PC-3 (cell line): ENCODE results near the gene IGFALS. TPM values are rescaled to one million over a fixed set of nuclear protein-coding genes. Genes with fewer than 3 reads are reported as not detected.

Experiments used
- ATAC-seq: fragments of 200-7000 bp; cut with Tn5 transposase; 2 replicates; pipeline ENCODE4 v1.9.1; 2020; ENCODE audit warnings: mild to moderate bottlenecking, moderate library complexity
- Bru-seq: library from RNA; stranded (reverse); fragments of 400-500 nt; gene quantifications from one replicate; lab custom pipeline; 2021; lab: Mats Ljungman, UMichigan
- BruChase-seq, 2 experiments: library from RNA; stranded (reverse); fragments of 400-500 nt; gene quantifications; one replicate each; lab custom pipeline; 2021; lab: Mats Ljungman, UMichigan
- BruUV-seq: library from RNA; stranded (reverse); fragments of 400-500 nt; replicated peaks from 2 replicates; lab custom pipeline; 2021; lab: Mats Ljungman, UMichigan
- CTCF ChIA-PET: fragments of 300-600 bp; sonication (Branson Sonifier 250); formaldehyde crosslinking; loops from one replicate; lab custom pipeline; 2022; ENCODE audit warnings: antibody characterized with exemption; lab: Charles Lee
- POLR2A ChIA-PET: fragments of 300-600 bp; sonication (Branson Sonifier 250); formaldehyde crosslinking; loops from one replicate; lab custom pipeline; 2022; ENCODE audit warnings: antibody characterized with exemption; ENCODE audit not compliant: unreplicated experiment; lab: Charles Lee
- DNase-seq: peaks from one replicate; pipeline ENCODE4 v3.0.0-alpha.2; 2015
- H2AFZ ChIP-seq: fragments of 300-600 bp; sonication (generic); 2 replicates; pipeline ENCODE4 v1.6.0; 2016; ENCODE audit warnings: antibody characterized with exemption, low read length
- H3F3A ChIP-seq: fragments of 300-600 bp; sonication (generic); one replicate; pipeline ENCODE4 v1.6.0; 2017; ENCODE audit warnings: antibody characterized with exemption, low read length, control low read depth, mild to moderate bottlenecking; ENCODE audit not compliant: unreplicated experiment
- H3K27ac ChIP-seq: fragments of 300-600 bp; sonication (generic); 2 replicates; pipeline ENCODE4 v1.5.1; 2016; ENCODE audit warnings: mild to moderate bottlenecking, low read length
- H3K27me3 ChIP-seq: fragments of 300-600 bp; sonication (generic); 2 replicates; pipeline ENCODE4 v1.6.1; 2016; ENCODE audit warnings: low read length, mixed read lengths
- H3K36me3 ChIP-seq: fragments of 300-600 bp; sonication (generic); 2 replicates; pipeline ENCODE4 v1.6.1; 2016; ENCODE audit warnings: low read depth, mixed run types, low read length, mixed read lengths
- H3K4me1 ChIP-seq: fragments of 300-600 bp; sonication (generic); 2 replicates; pipeline ENCODE4 v1.5.1; 2016; ENCODE audit warnings: low read length; ENCODE audit not compliant: insufficient read depth
- H3K4me2 ChIP-seq: fragments of 300-600 bp; sonication (generic); 2 replicates; pipeline ENCODE4 v1.6.0; 2016; ENCODE audit warnings: low read length
- H3K4me3 ChIP-seq: fragments of 300-600 bp; sonication (generic); 2 replicates; pipeline ENCODE4 v1.5.1; 2016; ENCODE audit warnings: mild to moderate bottlenecking, low read length, mixed read lengths
- H3K79me2 ChIP-seq: fragments of 300-600 bp; sonication (generic); 2 replicates; pipeline ENCODE4 v1.6.1; 2017; ENCODE audit warnings: low read length, mixed read lengths
- H3K9ac ChIP-seq: fragments of 300-600 bp; sonication (generic); 2 replicates; pipeline ENCODE4 v1.6.0; 2016; ENCODE audit warnings: mild to moderate bottlenecking, low read length
- H3K9me2 ChIP-seq: fragments of 300-600 bp; sonication (generic); replicated peaks from 2 replicates; pipeline ENCODE4 v1.6.1; 2016; ENCODE audit warnings: mixed run types, low read length, mixed read lengths
- H3K9me3 ChIP-seq: fragments of 300-600 bp; sonication (generic); 2 replicates; pipeline ENCODE4 v1.6.1; 2016; ENCODE audit warnings: low read length, mixed read lengths
- H4K20me1 ChIP-seq: fragments of 300-600 bp; sonication (generic); 2 replicates; pipeline ENCODE4 v1.6.1; 2016; ENCODE audit warnings: low read length, mixed read lengths
- CTCF ChIP-seq: fragments of 300-600 bp; sonication (generic); conservative IDR thresholded peaks from 2 replicates; pipeline ENCODE4 v1.5.1; 2017; ENCODE audit warnings: antibody characterized with exemption, low read depth, mild to moderate bottlenecking, low read length
- EZH2 ChIP-seq: fragments of 300-600 bp; sonication (generic); IDR thresholded peaks from one replicate; pipeline ENCODE4 v1.6.1; 2017; ENCODE audit warnings: antibody characterized with exemption, mild to moderate bottlenecking, low read length; ENCODE audit not compliant: unreplicated experiment
- EZH2phosphoT487 ChIP-seq: fragments of 300-600 bp; sonication (generic); IDR thresholded peaks from 2 replicates; pipeline ENCODE4 v1.6.1; 2018; ENCODE audit warnings: mild to moderate bottlenecking, antibody characterized with exemption, low read length, borderline replicate concordance
- intact Hi-C: fragments of 100-400 bp; cut with micrococcal nuclease; formaldehyde crosslinking; loops from 2 replicates; pipeline ENCODE4 v1.9.0; 2023
- long read RNA-seq: library from polyadenylated mRNA; unstranded; transcript quantifications from one replicate; pipeline ENCODE4 v2.0.0, GENCODE V29; 2021; ENCODE audit not compliant: unreplicated experiment
- total RNA-seq: library from RNA; depleted of rRNA; stranded (reverse); fragments of >200 nt; gene quantifications from 2 replicates; pipeline ENCODE4 v1.2.3, GENCODE V29; 2014; rRNA removed

Gene IGFALS
- total RNA-seq (not detected in 2 replicates), Bru-seq, nascent RNA (percentile 12 among the genes with signal in this experiment), BruChase-seq, experiment 1, labeled RNA remaining after a 6-hour chase (percentile 24 among the genes with signal in this experiment), BruChase-seq, experiment 2, labeled RNA remaining after a 2-hour chase (percentile 32 among the genes with signal in this experiment)
- long read RNA-seq: 0 reads

GRCh38 chr16:1793578-1794220, at the start of gene IGFALS:
IGFALS (minus strand) TSS chr16:1793705; CDS start chr16:1793652, 53 bp downstream.
- H3K9ac ChIP-seq: no peak within 1 kb of the TSS
- no peaks in the 10 kb centered on the region for H3K9me2 ChIP-seq
- H3K27ac ChIP-seq: no peak within 1 kb of the TSS
- BruUV-seq: no TSS peak
- H3K27me3 ChIP-seq: no peaks in the 10 kb centered on the region
- H3K4me2 ChIP-seq: no peak within 1 kb of the TSS
- ChIA-PET CTCF (no interaction called here), POLR2A (no interaction called here)
- ATAC-seq: no peak
- H3K9me3 ChIP-seq: no peaks in the 10 kb centered on the region
- no peak for DNase-seq
- no peak within 1 kb of the TSS for H3K4me3 ChIP-seq
- H3K36me3 ChIP-seq: no peaks in the 10 kb centered on the region
- H2AFZ ChIP-seq: no peak within 1 kb of the TSS
- H4K20me1 ChIP-seq: no peaks in the 10 kb centered on the region
- H3F3A ChIP-seq: no peaks in the 10 kb centered on the region
- intact Hi-C loops: no loop called here
- H3K4me1 ChIP-seq: no peaks in the 10 kb centered on the region
- TF ChIP-seq EZH2: no peak
- TF ChIP-seq CTCF: no peak
- no peak for TF ChIP-seq EZH2phosphoT487
- no peaks in the 10 kb centered on the region for H3K79me2 ChIP-seq

DNA sequence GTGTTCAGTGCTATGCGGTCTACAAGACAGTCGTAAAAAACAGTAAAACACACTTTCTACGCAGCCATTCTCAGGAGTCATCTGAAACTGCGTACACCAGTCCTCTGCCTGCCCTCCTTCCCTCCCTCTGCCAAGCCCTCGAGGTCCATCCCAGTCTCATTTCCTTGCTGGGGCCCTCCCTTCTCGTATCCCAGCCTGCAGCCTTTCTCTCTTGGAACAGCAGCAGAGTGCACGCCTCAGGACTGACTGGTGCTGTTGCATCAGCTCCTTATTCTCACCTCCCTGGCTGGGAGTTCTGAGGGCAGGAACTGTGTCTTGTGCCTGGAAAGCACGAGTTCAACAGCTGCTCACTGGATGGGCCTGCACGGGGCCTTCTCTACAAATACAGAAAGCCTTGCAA, 46.0 kb upstream of the IGFALS start:
- Histone ChIP-seq H3K9me3 (no peaks in the 10 kb centered on the region), H3K9me2 (no peaks in the 10 kb centered on the region), H3K27me3 (no peaks in the 10 kb centered on the region), H3K9ac (no peak overlapping the region), H3K36me3 (no peaks in the 10 kb centered on the region), H3K4me1 (no peaks in the 10 kb centered on the region), H3F3A (no peaks in the 10 kb centered on the region), H3K4me2 (no peak overlapping the region), H3K79me2 (no peaks in the 10 kb centered on the region), H3K4me3 (no peak overlapping the region), H3K27ac (0 out of 2 replicates have a peak overlapping the region, but pooled peaks have one; percentile 12), H4K20me1 (no peaks in the 10 kb centered on the region), H2AFZ (no peak overlapping the region)
- ATAC-seq (peak; percentile 59), DNase-seq (no peak)
- intact Hi-C loops: no loop called here
- TF ChIP-seq CTCF (no peak), EZH2 (no peak), EZH2phosphoT487 (no peak)
- ChIA-PET POLR2A (no interaction called here), CTCF (no interaction called here)
- BruUV-seq: no TSS peak

DNA sequence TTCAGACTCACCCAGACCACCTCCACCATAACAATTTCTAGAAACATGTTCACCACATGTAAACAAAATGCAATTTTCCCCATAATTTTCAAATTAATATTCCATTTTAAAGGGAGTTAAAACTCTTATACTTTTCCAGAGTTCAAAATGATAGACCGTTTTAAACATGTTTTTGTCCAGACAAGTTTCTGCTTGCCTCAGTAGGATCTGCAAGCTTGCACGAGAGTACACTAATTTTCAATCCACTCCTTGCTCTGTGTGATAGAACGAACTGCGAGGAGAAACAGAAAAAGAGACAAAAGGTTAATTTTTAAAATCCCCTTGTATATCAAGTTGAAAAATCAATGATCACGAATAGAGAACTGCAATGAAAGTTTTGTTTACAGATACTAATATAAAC, 40.6 kb upstream of the IGFALS start:
- no peak overlapping the region for H3K27ac ChIP-seq
- H4K20me1 ChIP-seq: peaks cover 7% of the 10 kb centered on the region; the same call in 1 of the 2 replicates
- POLR2A ChIA-PET: no interaction called here
- H3K79me2 ChIP-seq: peaks cover 20% of the 10 kb centered on the region
- no peak overlapping the region for H2AFZ ChIP-seq
- H3K36me3 ChIP-seq: no peaks in the 10 kb centered on the region
- no peaks in the 10 kb centered on the region for H3K9me3 ChIP-seq
- H3K4me3 ChIP-seq: no peak overlapping the region
- no TSS peak for BruUV-seq
- H3K4me2 ChIP-seq: no peak overlapping the region
- no peak for DNase-seq
- no peaks in the 10 kb centered on the region for H3K9me2 ChIP-seq
- intact Hi-C loops: no loop called here
- H3F3A ChIP-seq: no peaks in the 10 kb centered on the region
- CTCF ChIA-PET: no interaction called here
- ATAC-seq: no peak
- H3K9ac ChIP-seq: no peak overlapping the region
- H3K27me3 ChIP-seq: no peaks in the 10 kb centered on the region
- peaks cover 6% of the 10 kb centered on the region for H3K4me1 ChIP-seq
- no peak for TF ChIP-seq EZH2
- TF ChIP-seq EZH2phosphoT487: no peak
- no peak for TF ChIP-seq CTCF
